COR-L47 (cell line): Measurements from ENCODE around the gene NUDCD3.

ENCODE experiments used
- DNase-seq: peaks from one replicate; lab custom pipeline; 2025; lab: John Stamatoyannopoulos, UW

NUDCD3 gene

DNA sequence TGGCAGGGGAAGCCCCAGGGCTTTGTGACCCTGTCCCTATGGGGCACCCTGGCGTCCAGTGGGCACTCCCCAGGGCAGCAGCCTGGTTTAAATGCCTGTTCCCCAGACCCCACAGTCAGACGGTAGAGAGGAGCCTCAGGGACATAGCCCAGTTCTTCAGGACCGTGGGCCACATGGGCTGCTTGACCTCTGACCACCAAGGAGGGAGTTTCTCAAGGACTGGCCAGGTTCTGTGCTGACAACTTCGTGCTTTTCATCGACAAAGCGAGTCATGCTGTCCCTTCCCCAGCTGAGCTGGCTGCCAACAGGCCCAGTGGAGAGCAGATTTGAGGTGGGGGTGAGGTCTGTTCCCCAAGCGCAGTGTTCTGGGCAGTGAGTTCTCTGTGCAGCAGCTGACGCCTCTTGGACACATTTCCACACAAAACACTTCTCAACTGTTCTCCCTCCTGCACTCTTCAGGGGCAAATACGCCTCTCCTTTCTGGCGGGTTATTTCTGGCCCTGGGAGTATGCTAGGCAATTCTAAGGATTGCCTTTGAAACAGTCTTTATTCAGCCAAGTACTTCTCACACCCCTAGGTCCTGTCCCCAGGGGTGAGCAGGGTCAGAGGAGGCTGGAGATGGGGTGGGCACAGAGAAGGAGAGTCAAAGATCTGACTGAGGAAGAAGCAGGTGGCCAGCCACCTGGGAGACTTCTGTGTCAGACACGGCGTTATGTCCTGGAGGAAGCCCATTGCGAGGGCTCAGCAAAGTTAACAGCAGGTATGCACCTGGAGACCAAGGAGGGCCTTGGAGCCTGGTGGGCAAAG lies 107.8 kb downstream of the NUDCD3 start:
- no peak for DNase-seq

DNA sequence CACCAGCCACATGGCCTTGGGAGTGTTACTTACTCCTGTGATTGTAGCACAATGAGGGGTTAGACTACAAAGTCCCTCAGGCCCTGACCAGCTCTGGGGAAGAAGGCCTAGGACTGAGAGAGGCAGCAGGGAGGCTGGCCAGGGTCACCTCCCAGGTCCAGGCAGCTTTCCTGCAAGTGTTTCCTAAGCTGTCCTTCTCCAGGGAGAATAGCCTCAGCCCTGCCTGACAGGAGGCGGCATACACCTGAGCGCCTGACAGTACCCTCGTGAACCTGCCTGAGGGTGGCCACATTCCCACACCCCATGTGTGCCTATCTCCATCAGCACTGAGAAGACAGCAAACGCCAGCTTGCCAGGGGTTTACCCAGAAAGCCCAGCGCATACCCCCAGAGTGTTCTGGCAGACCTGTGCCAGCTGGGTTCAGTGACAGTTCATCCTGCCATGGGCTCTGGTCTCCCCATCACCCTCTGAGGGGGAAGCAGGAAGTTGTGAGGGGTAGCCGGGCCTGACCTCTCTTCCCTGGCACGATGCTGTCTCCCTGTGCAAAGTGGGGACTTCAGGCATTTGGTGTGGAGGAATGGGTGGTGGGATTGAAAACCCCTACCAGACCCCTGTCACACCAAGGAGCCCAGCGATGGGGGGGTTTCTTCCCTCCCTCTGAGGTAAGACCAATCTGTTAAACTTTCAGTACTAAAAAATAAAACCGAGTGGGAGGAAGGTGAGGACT lies 108.8 kb downstream of the NUDCD3 start:
- DNase-seq = no peak

DNA sequence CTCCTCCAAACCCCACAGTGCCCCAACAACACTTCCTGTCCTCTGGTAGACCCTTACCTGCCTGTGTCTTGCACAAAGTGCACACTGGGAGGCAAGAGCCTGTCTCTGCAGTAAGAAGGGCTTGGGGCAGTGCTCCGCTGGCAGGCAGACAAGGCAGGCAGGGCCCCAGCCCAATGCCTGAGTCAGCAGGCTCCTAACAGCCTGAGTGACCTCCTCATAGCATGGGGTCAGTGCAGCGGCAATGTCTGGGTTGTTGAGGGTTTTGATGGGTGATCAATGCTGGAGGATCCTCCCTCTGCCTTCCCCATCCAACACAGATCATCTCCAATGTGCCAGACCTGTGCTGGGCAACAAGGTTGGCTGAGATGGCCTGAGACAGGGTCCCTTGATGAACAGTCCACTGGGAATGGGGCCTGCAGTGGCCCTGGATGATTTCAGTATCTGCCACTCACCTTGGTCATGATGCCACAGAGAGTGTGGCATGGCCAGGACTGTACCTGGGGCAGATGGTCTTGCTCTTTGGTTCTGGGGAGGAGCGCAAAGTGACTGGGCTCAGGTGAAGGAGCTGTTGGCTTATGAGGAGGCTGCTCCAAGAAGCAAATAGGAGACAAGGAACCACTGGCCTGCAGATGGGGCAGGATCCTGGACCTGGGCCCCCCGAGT lies 109.5 kb downstream of the NUDCD3 start:
- DNase-seq = no peak

DNA sequence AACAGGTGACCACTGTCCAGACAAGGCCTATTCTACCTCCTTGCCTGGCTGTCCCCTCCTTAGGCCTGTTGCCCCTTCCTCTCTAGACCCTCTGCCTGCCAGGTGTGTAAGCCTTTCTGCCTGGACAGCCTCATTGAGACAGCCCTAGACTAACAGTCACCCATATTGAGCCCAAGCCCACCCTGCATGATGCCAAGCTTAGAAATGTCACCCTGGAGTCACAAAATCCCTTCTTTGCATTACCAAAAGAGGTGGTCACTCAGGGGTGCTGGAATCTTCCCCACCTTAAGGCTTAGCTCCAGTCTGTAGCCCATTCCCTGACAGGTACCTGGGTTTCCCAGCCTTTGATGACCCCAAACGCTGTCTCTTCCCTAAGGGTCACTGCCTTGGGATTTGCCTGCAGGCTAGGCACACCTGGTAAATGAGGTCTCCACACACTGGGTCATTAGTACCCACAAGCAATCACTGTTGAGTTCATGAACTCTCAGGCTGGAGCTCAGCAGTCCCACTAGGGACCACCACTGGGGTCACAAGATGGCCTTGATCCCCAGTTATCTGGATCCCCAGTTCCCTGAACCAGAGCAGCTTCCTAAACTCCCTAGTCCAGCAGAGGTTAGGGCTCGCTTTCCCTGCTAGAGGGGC lies 110.1 kb downstream of the NUDCD3 start:
- DNase-seq = no peak

DNA sequence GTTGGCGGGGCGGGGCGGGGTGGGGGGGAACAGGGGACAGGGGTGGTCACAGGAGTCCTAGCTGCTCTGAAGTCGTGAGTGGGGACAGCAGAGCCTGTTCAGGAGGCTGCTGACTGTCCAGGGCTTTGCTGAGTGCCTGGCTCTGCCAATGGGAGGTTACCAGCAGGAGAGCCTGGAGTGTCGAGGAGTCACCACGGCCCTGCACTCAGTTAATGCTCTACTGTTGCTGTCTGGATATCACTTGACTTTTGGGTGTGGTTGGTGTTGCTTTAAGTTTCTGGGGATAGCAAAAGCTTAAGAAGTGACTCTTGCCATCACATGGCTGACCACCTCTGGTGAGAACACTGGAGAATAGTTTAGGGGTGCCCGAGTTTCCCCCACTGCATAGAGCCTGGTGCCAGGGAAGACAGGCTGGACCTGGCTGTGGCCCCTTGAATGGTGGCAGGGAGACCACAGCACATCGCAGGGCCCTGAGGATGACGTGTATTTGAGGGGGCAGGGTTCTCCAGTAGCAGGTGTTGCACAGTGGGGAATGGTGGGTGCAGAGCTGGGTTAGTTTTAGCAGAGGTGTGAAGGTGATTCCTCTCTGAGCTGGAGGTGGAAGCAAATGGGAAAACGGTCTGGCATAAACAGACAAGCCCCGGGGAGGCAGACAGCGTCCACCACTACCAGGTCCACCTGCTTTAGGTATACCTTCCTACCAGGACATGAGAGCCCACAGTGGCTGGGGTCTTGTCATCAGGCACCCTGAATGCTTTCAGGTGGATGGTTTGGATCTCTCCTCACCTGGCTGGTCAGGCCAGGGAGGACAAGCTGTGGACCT lies 110.9 kb downstream of the NUDCD3 start:
- no peak for DNase-seq

DNA sequence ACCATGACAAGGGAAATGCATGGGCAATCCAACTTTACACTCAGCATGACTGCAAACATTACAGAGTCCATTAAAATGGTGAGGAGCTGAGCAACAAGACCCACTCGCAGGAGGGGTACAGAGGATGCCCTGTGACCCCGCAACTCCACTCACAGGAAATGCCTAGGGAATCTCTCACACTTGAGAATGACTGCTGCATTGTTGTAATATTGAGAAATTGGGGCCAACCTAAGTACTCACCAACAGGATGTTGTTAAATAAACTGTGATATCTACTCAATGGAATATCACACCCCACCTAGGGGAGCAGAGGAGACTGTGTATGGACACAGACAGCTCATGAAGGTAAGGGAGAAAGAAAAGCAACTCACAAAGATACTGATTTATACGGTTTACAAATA lies 111.7 kb downstream of the NUDCD3 start:
- DNase-seq = no peak

DNA sequence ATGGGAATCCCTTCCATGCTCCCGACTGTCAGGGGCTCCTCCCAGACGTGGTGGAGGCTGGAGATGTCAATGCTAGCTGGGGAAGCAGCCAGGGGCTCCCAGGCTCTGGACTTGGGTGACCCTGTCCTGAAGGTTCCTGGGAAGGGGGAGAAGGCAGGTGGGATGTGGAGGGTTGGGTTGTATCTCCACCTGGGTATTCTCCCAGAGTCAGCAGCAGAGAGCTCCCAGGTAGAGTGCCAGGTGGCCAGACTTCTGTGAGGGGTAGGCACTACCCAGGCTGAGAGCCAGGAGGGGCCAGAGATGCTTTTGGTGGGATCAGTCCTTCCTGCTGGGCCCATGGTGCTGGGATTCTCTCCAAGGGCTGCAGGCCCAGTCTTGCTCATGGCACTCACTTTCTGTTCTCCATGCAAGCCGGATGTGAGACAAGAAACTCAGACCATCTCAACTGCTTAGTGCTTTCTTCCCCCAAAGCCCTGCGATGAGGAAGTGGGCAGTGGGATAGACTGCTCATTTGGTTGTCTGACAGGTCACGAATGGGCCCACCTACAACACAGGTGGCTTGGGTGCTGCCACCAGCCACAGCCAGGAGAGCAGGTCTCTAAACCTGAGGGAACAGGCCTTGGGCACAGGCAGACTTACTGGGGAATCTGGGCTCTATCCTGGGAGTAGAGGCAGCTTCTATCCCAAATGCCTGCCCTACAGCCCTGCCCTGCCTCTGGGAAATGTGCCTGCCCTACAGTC lies 112.6 kb downstream of the NUDCD3 start:
- DNase-seq = no peak

DNA sequence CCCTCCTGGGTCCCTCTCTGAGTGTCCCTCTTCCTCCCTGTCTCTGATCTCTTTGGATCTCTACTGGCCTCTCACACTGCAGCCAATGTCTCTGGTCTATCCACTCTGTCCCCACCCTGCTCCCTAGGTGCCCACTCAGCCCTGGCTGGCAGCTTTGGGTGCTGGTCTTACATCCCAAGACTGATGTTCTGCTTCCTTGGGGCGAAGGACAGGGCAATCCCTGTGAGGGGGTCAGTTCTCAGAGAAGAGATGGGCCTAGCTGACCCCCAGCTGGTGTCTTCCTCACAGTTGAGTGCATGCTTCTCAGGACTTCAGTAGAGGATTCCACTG lies 113.4 kb downstream of the NUDCD3 start:
- DNase-seq = no peak

DNA sequence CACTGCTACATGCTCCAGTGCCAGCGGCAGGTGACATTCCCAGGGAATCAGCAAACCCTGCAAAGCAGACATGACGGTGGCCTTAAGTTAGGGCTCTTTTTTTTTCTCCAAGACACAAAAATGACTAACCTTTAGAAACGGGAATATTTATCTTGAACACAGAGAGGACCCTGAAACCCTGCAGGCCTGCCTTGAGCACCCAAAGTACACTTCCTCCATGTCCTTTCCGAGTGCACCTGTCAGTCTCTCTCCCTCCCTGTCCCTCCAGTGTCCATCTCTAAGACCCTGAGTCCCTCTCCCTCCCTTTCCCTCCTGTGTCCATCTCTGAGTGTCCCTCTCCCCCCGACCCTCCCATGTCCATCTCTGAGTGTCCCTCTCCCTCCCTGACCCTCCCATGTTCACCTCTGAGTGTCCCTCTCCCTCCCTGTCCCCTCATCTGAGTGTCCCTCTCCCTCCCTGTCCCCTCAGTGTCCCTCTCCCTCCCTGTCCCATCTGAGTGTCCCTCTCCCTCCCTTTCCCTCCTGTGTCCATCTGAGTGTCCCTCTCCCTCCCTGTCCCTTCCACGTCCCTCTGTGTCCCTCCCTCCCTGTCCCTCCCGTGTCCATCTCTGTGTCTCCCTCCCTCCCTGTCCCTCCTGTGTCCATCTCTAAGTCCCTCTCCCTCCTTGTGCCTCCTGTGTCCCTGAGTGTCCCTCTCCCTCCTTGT lies 113.9 kb downstream of the NUDCD3 start:
- DNase-seq = no peak

DNA sequence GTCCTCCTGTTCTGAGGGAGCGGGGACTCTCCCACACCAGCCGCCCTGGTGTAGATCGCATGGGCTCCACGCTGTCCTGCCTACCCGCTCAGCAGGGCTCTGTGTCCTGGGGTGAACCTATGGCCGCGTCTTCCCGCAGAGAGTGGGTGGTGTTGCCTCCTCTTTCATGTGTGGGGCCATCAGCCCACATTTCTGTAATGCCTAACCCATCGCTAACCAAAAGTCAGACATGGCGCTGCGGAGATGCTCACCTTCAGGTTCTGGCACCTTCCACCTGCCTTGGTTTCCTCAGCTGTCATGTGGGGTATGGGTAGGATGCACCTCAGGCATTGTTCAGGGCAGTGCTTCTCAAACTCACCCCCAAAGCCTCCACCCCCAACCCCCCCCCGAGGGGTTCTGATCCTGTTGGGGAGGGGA lies 114.5 kb downstream of the NUDCD3 start:
- no peak for DNase-seq

DNA sequence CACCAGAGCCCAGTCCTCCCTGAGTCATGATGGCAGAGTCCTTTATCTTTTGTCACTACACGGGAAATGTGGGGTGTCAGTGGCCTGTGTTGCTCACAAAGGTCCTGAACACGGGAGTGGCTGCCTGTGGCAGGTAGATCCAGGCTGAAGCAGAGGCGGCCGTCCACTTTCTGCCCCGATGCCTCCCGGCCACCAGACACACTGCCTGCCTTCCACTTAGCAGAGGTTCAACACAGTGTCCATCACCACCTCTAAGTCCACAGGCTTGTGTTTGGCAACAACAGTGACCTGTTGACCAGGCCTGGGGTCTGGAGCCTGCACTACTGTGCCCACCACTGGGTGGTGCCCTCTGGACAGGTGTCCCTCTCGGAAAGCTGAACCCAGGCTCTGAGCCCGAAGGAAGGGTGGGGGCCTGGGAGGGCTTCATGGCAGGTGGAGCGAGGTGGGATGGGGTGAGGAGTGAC lies 115.2 kb downstream of the NUDCD3 start:
- DNase-seq = peak; percentile 8

DNA sequence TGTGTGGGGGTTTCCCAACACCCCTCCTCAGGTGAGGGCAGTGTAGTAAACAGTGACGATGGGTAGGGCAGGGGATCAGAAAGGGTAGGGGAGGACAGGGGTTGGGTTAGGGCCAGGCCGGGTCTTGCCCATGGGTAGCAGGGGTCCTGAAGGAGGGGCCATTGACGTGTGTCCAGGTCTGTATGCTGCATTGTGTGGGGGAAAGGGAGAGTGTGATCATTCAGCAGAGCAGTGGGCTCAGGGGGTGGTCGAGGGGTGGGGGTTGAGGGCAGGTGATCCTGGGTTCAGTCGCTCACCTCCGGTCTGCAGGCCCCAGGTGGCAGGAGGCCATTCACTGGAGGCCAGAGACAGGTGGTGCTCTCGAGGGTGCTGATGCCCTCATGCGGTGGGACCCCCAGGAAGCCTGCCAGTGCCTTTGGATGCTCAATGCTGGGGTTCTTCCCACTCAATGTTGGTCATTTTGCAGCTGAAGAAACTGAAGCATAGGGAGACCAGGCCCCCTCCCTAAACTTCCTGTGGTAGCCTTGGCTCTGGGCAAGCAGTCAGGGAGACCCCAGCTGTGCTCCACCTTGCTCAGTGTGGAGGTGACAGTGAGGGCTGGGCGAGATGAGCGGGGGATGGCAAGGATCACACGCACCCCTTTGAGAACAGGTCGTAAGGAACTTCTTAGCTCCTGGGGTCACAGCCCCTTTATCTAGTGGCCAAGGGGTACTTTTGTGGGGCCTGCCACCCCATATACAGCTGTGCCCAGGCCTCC lies 116.3 kb downstream of the NUDCD3 start:
- DNase-seq = no peak

DNA sequence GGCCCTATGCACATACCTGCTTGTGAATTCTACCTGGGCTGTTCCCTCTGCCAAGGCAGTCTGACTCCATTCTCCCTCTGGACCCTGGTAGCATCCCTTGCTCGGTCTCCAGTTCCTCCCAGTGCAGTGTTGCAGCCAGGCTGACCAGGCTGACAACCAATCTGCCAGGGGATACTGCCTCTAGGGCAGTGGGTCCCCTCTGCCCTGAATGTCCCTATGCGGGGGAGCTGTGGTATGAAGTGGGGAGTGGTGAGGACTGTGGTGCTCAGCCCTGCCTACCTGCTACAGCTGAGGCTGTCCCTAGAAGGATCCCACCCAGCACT lies 117.1 kb downstream of the NUDCD3 start:
- DNase-seq = no peak

DNA sequence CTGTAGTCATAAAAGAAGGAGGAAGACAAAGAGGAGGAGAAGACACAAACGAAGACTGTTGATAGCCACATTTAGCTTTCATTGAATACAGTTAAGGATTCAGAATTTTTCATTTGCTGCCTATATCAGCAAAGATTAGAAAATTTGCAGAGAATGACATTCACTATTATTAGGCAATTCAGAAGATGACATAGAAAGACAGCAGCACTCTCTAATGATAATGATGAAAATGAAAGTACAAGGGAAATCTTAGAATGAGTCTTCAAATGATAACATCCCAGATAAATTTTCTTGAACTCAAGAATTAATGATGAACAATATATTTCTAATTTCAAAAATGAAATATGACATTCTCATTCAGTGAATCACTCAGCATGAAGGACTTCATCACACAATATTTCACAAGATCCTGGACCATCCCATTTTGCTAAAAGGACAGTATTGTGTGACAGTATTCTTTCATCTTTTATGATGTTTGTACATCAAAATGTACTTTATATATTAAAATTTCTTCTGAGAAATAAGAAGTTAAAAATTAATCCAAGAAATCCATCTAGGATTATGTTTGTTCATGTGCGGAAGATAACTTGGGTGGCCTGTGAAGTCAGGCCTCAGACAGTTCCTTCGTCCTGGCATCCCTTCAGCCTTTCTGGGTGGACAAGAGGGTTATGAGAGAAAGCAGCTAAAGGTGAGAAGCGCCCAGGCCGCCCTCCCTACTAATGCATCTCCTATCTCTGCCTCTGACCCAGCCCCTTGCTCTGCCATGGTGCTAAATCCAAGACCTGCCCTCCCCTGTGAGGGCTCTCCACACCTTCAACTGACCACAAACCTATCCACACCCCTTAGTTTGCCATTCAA lies 117.7 kb downstream of the NUDCD3 start:
- no peak for DNase-seq

DNA sequence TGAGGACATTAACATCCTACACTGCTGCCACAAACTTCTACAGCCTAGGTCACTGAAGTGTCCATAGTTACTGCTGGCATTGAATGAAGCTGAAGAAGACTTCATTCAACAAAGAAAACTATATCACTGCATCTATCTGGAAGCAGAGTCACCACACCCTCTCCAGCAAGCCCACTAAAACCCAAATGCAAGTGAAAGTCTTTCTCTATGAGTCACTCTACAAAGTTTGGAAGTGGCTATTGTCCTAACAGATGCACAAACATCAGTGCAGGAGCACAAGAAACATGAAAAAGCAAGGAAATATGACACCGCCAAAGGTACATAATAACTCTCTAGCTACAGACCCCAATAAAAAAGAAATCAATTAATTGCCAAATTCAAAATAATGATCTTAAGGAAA lies 121.6 kb downstream of the NUDCD3 start:
- DNase-seq = no peak

DNA sequence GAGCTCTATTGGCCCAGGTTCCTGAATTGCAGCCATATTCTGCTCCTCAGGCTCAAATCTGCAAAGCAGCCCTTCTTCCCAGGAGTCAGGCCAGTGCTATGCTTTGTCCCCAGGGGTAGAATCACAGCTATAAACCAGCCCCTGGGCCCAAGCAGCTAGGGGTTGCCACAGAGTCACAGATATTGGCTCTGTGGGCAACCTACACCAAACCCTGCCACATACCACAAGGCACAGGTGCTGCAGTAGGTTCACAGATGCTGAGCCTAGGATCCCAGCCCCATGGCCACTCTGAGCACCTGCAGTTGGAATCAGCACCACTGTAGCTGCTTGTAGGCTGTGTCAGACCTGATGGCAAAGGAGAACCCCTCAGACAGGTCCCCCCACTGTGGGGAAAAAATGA lies 122.0 kb downstream of the NUDCD3 start:
- no peak for DNase-seq

DNA sequence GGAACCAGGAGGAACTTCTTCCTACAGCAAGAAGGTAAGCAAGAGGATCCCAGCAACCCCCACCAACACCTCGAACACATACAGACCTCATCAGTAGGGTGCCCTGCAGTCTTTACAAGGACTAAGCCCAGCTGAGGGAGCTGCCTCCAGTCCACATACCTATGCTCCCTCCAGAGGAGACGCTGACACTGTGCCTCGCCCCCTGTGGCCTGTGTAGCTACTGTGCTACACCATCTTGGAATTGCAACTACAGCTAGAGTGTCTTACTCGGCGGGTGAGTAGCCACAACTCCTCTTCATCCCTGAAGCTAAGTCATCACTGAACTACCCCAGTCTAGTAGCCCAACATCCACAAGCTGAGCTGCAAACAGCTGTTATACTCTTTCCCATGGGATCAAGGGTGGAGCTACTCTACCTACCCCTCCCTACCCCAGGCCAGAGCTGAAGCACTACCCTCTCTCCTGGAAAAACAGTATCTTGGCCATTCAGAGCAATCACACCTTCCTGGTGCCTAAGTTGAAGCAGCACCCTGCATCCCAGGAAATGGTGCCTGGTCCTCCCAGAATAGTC lies 122.9 kb downstream of the NUDCD3 start:
- DNase-seq = no peak

DNA sequence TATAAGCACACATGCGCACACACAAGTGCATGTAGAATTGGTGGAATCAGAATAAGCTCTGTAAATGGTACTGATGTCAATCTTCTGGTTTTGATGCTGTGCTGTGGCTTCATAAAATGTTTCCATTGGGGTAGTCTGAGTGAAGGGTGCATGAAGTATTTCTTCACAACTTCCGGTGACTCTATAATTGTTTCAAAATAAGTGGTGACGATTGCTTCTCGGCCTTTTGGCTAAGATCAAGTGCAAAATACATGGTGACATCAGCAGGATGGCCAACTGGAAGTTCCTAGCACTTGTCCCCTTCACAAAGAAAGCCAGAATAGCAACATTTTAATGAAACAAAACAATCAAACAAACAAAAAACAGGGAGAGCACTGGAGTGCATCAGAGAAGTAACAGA lies 123.5 kb downstream of the NUDCD3 start:
- DNase-seq = no peak
